Measurements from ENCODE around the gene RPS16. TPM values are rescaled to one million over a fixed set of nuclear protein-coding genes. Genes with fewer than 3 reads are reported as not detected.

RPS16 gene
- total and polyA plus RNA-seq, 2 of the 8 experiments (the other 6 are each of a cell fraction or from before 2014, with no cell fraction given) = 2,433 to 7,810 TPM

- TF ChIP-seq CHD7 (IDR thresholded peaks at IDR 0.05; ENCODE audit: insufficient replicate concordance, low read length) = no peak
Observed at GRCh38 chr19:39448271-39448670, 12.5 kb upstream of the RPS16 start (continued).

Measured in H1 (cell line).